GM23338 (cell line): ENCODE data around the gene BMP8B. TPM values are rescaled to one million over a fixed set of nuclear protein-coding genes. Genes with fewer than 3 reads are reported as not detected.

ENCODE experiments used
- ATAC-seq: fragments of 200-7000 bp; cut with Tn5 transposase; 3 replicates; pipeline ENCODE4 v1.9.1; 2020
- DNase-seq: peaks from one replicate; pipeline ENCODE4 v3.0.0-alpha.2; 2015; ENCODE audit warnings: low spot score
- H2AFZ ChIP-seq: fragments of 200-600 bp; sonication (generic); 2 replicates; pipeline ENCODE4 v1.8.0; 2016; ENCODE audit warnings: antibody characterized with exemption, mild to moderate bottlenecking, moderate library complexity
- H3F3A ChIP-seq: fragments of 200-600 bp; sonication (generic); replicated peaks from 2 replicates; pipeline ENCODE4 v1.8.0; 2017; ENCODE audit warnings: antibody characterized with exemption, mixed run types, low read depth
- H3K27ac ChIP-seq: fragments of 200-600 bp; sonication (generic); 2 replicates; pipeline ENCODE4 v1.6.1; 2016; ENCODE audit warnings: low read depth
- H3K27me3 ChIP-seq: fragments of 200-600 bp; sonication (generic); 2 replicates; pipeline ENCODE4 v1.8.0; 2016; ENCODE audit warnings: mild to moderate bottlenecking, mixed run types, moderate library complexity; ENCODE audit not compliant: insufficient read depth
- H3K36me3 ChIP-seq: fragments of 200-600 bp; sonication (generic); 2 replicates; pipeline ENCODE4 v1.8.0; 2016; ENCODE audit warnings: mild to moderate bottlenecking; ENCODE audit not compliant: insufficient read depth
- H3K4me1 ChIP-seq: fragments of 200-600 bp; sonication (generic); 2 replicates; pipeline ENCODE4 v1.8.0; 2016; ENCODE audit warnings: mild to moderate bottlenecking, moderate library complexity; ENCODE audit not compliant: insufficient read depth
- H3K4me2 ChIP-seq: fragments of 200-600 bp; sonication (generic); 2 replicates; pipeline ENCODE4 v1.7.1; 2017; ENCODE audit warnings: mixed run types
- H3K4me3 ChIP-seq: fragments of 200-600 bp; sonication (generic); 2 replicates; pipeline ENCODE4 v1.6.1; 2016; ENCODE audit warnings: mixed run types
- H3K79me2 ChIP-seq: fragments of 200-600 bp; sonication (generic); replicated peaks from 2 replicates; pipeline ENCODE4 v1.8.0; 2017; ENCODE audit warnings: mild to moderate bottlenecking; ENCODE audit not compliant: insufficient read depth
- H3K9me2 ChIP-seq: fragments of 200-600 bp; sonication (generic); 2 replicates; pipeline ENCODE4 v1.8.0; 2017; ENCODE audit not compliant: insufficient read depth
- H4K20me1 ChIP-seq: fragments of 200-600 bp; sonication (generic); replicated peaks from 2 replicates; pipeline ENCODE4 v1.8.0; 2017; ENCODE audit warnings: mild to moderate bottlenecking; ENCODE audit not compliant: insufficient read depth
- H3K27ac Mint-ChIP-seq: 2 replicates; pipeline ENCODE4 v1.8.0; 2020; ENCODE audit warnings: inconsistent platforms, mild to moderate bottlenecking, moderate library complexity, mixed read lengths
- H3K27me3 Mint-ChIP-seq: 3 replicates; pipeline ENCODE4 v1.8.0; 2022; ENCODE audit warnings: low read depth, mild to moderate bottlenecking, moderate library complexity, mixed read lengths, inconsistent platforms; ENCODE audit not compliant: insufficient read depth, poor library complexity
- H3K36me3 Mint-ChIP-seq: 3 replicates; pipeline ENCODE4 v1.8.0; 2021; ENCODE audit warnings: low read depth, mild to moderate bottlenecking, inconsistent platforms, moderate library complexity, mixed read lengths
- H3K4me1 Mint-ChIP-seq: 3 replicates; pipeline ENCODE4 v1.8.0; 2020; ENCODE audit warnings: mild to moderate bottlenecking, inconsistent platforms, mixed read lengths
- H3K4me3 Mint-ChIP-seq: 3 replicates; pipeline ENCODE4 v1.8.0; 2021; ENCODE audit warnings: moderate library complexity, mild to moderate bottlenecking, inconsistent platforms, mixed read lengths
- H3K9me3 Mint-ChIP-seq: 3 replicates; pipeline ENCODE4 v1.8.0; 2020; ENCODE audit warnings: moderate library complexity, mild to moderate bottlenecking, inconsistent platforms, mixed read lengths
- CREB1 ChIP-seq: fragments of 250-450 bp; sonication (Bioruptor Pico); IDR thresholded peaks from 2 replicates; pipeline ENCODE4 v1.5.0; 2020; ENCODE audit warnings: low read depth, mild to moderate bottlenecking, moderate library complexity
- EZH2 ChIP-seq: fragments of 200-600 bp; sonication (generic); IDR thresholded peaks from one replicate; pipeline ENCODE4 v1.8.0; 2017; ENCODE audit warnings: antibody characterized with exemption, mild to moderate bottlenecking, low read depth; ENCODE audit not compliant: unreplicated experiment
- EZH2phosphoT487 ChIP-seq: fragments of 200-600 bp; sonication (generic); IDR thresholded peaks from one replicate; pipeline ENCODE4 v1.8.1; 2018; ENCODE audit warnings: antibody characterized with exemption; ENCODE audit not compliant: unreplicated experiment
- JUNB ChIP-seq: IDR thresholded peaks from one replicate; pipeline ENCODE4 v1.6.1; 2016; ENCODE audit warnings: antibody characterized with exemption; ENCODE audit not compliant: unreplicated experiment
- NANOG ChIP-seq: IDR thresholded peaks from 2 replicates; pipeline ENCODE4 v1.6.1; 2016; ENCODE audit warnings: antibody characterized with exemption, borderline replicate concordance
- POLR2AphosphoS5 ChIP-seq: IDR thresholded peaks from 2 replicates; pipeline ENCODE4 v1.6.1; 2016; ENCODE audit warnings: antibody characterized with exemption, low read depth
- STAT1 ChIP-seq: IDR thresholded peaks from one replicate; pipeline ENCODE4 v1.6.1; 2016; ENCODE audit warnings: antibody characterized with exemption; ENCODE audit not compliant: unreplicated experiment
- ZNF114 ChIP-seq: fragments of 250-450 bp; sonication (Bioruptor Pico); IDR thresholded peaks from 2 replicates; pipeline ENCODE4 v1.5.0; 2020; ENCODE audit warnings: mild to moderate bottlenecking, moderate library complexity
- ZNF331 ChIP-seq: fragments of 250-450 bp; sonication (Bioruptor Pico); IDR thresholded peaks from 2 replicates; pipeline ENCODE4 v1.5.0; 2020; ENCODE audit warnings: low read depth, mild to moderate bottlenecking, moderate library complexity
- polyA plus RNA-seq: library from polyadenylated mRNA; unstranded; fragments of >200 nt; fragmentation: Nextera tagmentation; extraction: Ambion mirVana; gene quantifications from 2 replicates; pipeline ENCODE4 v1.2.1, GENCODE V29; 2016
- total RNA-seq: library from RNA; depleted of rRNA; stranded (reverse); fragments of >200 nt; shearing (Covaris generic); gene quantifications from 2 replicates; pipeline ENCODE4 v1.2.3, GENCODE V29; 2014
- TF ChIP-seq, protein P1 (sequence below): IDR thresholded peaks from 2 replicates; pipeline ENCODE4 v1.6.1; 2016; ENCODE audit warnings: antibody characterized with exemption
- TF ChIP-seq, protein P2 (sequence below): IDR thresholded peaks from one replicate; pipeline ENCODE4 v1.6.1; 2018; ENCODE audit warnings: antibody characterized with exemption; ENCODE audit not compliant: unreplicated experiment

The BMP8B gene
- total and polyA plus RNA-seq, 2 experiments from 2014 or later, result 0.16 to 0.90 TPM

DNA sequence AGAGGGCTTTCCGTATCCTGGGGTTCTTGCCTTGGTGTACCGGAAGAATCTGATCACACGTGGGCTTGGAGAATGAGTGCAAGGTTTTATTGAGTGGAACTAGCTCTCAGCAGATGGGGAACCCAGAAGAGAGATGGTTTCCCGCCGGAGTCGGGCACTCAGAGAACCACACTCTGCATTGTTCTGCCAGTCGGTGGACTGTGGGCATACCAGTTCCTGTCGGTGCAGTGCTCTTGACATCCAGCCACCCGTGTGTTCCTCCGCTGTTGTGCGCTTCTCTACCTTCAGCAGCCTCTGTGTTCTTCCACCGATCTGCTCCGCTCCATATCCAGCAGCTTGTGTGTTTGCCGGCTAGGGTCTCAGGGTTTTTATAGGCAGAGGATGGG, 60.7 kb downstream of the BMP8B start:
- Mint-ChIP-seq H3K36me3 (no peaks in the 10 kb centered on the region), H3K27ac (no peak overlapping the region), H3K27me3 (peaks cover 66% of the 10 kb centered on the region), H3K4me1 (no peaks in the 10 kb centered on the region), H3K9me3 (no peaks in the 10 kb centered on the region), H3K4me3 (no peak overlapping the region)
- H4K20me1 ChIP-seq, result no peaks in the 10 kb centered on the region; the same call in 1 of the 2 replicates
- no peak overlapping the region for H3K4me2 ChIP-seq
- no peak overlapping the region for H3K27ac ChIP-seq
- H3K36me3 ChIP-seq, result no peaks in the 10 kb centered on the region
- peaks cover 100% of the 10 kb centered on the region for H3K27me3 ChIP-seq
- no peak for TF ChIP-seq NANOG
- no peak for TF ChIP-seq ZNF331
- no peak for TF ChIP-seq CREB1 (CRISPR knock-in tag)
- TF ChIP-seq, protein P1, sequence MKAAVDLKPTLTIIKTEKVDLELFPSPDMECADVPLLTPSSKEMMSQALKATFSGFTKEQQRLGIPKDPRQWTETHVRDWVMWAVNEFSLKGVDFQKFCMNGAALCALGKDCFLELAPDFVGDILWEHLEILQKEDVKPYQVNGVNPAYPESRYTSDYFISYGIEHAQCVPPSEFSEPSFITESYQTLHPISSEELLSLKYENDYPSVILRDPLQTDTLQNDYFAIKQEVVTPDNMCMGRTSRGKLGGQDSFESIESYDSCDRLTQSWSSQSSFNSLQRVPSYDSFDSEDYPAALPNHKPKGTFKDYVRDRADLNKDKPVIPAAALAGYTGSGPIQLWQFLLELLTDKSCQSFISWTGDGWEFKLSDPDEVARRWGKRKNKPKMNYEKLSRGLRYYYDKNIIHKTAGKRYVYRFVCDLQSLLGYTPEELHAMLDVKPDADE, result no peak
- TF ChIP-seq, protein P2, sequence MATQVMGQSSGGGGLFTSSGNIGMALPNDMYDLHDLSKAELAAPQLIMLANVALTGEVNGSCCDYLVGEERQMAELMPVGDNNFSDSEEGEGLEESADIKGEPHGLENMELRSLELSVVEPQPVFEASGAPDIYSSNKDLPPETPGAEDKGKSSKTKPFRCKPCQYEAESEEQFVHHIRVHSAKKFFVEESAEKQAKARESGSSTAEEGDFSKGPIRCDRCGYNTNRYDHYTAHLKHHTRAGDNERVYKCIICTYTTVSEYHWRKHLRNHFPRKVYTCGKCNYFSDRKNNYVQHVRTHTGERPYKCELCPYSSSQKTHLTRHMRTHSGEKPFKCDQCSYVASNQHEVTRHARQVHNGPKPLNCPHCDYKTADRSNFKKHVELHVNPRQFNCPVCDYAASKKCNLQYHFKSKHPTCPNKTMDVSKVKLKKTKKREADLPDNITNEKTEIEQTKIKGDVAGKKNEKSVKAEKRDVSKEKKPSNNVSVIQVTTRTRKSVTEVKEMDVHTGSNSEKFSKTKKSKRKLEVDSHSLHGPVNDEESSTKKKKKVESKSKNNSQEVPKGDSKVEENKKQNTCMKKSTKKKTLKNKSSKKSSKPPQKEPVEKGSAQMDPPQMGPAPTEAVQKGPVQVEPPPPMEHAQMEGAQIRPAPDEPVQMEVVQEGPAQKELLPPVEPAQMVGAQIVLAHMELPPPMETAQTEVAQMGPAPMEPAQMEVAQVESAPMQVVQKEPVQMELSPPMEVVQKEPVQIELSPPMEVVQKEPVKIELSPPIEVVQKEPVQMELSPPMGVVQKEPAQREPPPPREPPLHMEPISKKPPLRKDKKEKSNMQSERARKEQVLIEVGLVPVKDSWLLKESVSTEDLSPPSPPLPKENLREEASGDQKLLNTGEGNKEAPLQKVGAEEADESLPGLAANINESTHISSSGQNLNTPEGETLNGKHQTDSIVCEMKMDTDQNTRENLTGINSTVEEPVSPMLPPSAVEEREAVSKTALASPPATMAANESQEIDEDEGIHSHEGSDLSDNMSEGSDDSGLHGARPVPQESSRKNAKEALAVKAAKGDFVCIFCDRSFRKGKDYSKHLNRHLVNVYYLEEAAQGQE, result no peak
- TF ChIP-seq EZH2, result no peak
- no peak for TF ChIP-seq STAT1
- TF ChIP-seq ZNF114 (CRISPR knock-in tag), result no peak
- no peak for TF ChIP-seq POLR2AphosphoS5
- no peak for TF ChIP-seq JUNB
- TF ChIP-seq EZH2phosphoT487, result no peak
- H3K4me3 ChIP-seq, result no peak overlapping the region
- ATAC-seq (no peak; the same call in 2 of the 3 replicates), DNase-seq (no peak)
- H3K79me2 ChIP-seq, result no peaks in the 10 kb centered on the region
- no peaks in the 10 kb centered on the region for H3K9me2 ChIP-seq
- no peaks in the 10 kb centered on the region for H3K4me1 ChIP-seq
- no peaks in the 10 kb centered on the region for H3F3A ChIP-seq
- no peak overlapping the region for H2AFZ ChIP-seq

DNA sequence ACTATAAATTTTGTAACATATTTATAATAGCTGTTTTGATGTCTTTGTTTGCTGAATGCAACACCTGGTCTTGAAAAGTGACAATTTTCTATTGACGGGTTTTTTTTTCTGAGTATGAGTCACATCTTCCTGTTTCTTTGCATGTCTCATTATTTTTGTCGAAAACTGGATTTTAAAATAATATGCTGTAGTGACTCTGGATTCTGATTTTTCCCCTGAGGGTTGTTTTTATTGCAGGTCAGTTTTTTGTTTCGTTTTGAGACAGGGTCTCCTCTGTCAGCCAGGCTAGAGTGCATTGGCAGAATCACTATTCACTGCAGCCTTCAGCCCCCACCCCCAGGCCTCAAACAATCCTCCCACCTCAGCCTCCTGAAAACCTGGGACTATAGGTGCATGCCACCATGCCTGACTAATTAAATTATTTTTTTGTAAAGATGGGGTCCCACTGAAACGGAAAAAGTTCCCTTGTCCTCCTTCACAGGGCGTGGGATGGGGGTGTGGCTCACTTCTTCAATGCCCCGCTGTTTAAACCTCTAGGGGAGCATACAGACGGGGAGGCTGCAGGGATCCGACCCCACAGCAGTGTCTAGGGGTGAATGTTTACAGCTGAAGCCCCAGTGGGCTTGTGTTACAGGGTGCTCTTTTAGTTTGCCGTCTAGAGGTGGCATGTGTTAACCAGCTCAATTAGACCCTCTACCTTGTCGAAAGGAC, 61.3 kb downstream of the BMP8B start:
- H3K79me2 ChIP-seq, result no peaks in the 10 kb centered on the region
- no peaks in the 10 kb centered on the region for H3F3A ChIP-seq
- no peak overlapping the region for H3K4me3 ChIP-seq
- H2AFZ ChIP-seq, result no peak overlapping the region
- Mint-ChIP-seq H3K36me3 (no peaks in the 10 kb centered on the region), H3K27me3 (peaks cover 60% of the 10 kb centered on the region), H3K9me3 (no peaks in the 10 kb centered on the region), H3K4me1 (no peaks in the 10 kb centered on the region), H3K27ac (no peak overlapping the region), H3K4me3 (no peak overlapping the region)
- no peak overlapping the region for H3K4me2 ChIP-seq
- no peak for DNase-seq
- H3K27me3 ChIP-seq, result peaks cover 100% of the 10 kb centered on the region
- no peak overlapping the region for H3K27ac ChIP-seq
- H3K36me3 ChIP-seq, result no peaks in the 10 kb centered on the region
- no peaks in the 10 kb centered on the region; the same call in 1 of the 2 replicates for H4K20me1 ChIP-seq
- no peaks in the 10 kb centered on the region for H3K4me1 ChIP-seq
- no peak for TF ChIP-seq STAT1
- no peak for TF ChIP-seq JUNB
- no peak for TF ChIP-seq CREB1 (CRISPR knock-in tag)
- no peak for TF ChIP-seq POLR2AphosphoS5
- TF ChIP-seq EZH2, result no peak
- H3K9me2 ChIP-seq, result no peaks in the 10 kb centered on the region
- no peak for ATAC-seq
